Muscle of leg (tissue), 11 donors: ENCODE results near the gene INSYN2B. TPM values are rescaled to one million over a fixed set of nuclear protein-coding genes. Genes with fewer than 3 reads are reported as not detected.
A peak's percentile ranks its signal among the peaks of the same experiment; 100 is the strongest.
"Not testable (repeated sequence)": the region's sequence is repeated elsewhere in the genome, so short reads cannot be mapped to it uniquely, and the experiment has no call there.

Source experiments
- DNase-seq: peaks from one replicate; pipeline ENCODE4 v3.0.0; 2013
- H3K27ac ChIP-seq: one replicate; pipeline ENCODE4 v1.5.1; 2013; ENCODE audit warnings: mild to moderate bottlenecking, low read length, control low read depth
- H3K27me3 ChIP-seq: one replicate; pipeline ENCODE4 v1.6.1; 2013; ENCODE audit warnings: low read length; ENCODE audit not compliant: control insufficient read depth, insufficient read depth
- H3K36me3 ChIP-seq: one replicate; pipeline ENCODE4 v1.6.1; 2013; ENCODE audit warnings: low read length; ENCODE audit not compliant: control insufficient read depth, insufficient read depth
- H3K4me1 ChIP-seq: one replicate; pipeline ENCODE4 v1.6.1; 2013; ENCODE audit warnings: low read length; ENCODE audit not compliant: control insufficient read depth, insufficient read depth
- H3K4me3 ChIP-seq: one replicate; pipeline ENCODE4 v1.5.1; 2013; ENCODE audit warnings: low read length, control low read depth
- H3K9me3 ChIP-seq: replicated peaks from 2 replicates; pipeline ENCODE4 v1.6.1; 2013; ENCODE audit warnings: low read depth, low read length; ENCODE audit not compliant: control insufficient read depth
- WGBS: methylation state at CpG from one replicate; pipeline ENCODE4 v1.1.5; 2013; ENCODE audit warnings: missing lambda C conversion rate; ENCODE audit not compliant: insufficient coverage; 5-methylcytosine and 5-hydroxymethylcytosine counted together
- polyA plus RNA-seq, 8 donors: library from polyadenylated mRNA; unstranded; fragments of 120-200 nt; gene quantifications; one replicate each; pipeline versions ENCODE4 v1.2.1 to v1.2.3, GENCODE V29; 2013; ENCODE audit warnings: inconsistent platforms in 1 of 8, low replicate concordance in 1 of 8; ENCODE audit not compliant: insufficient read length in 8 of 8, insufficient read depth in 1 of 8
- total RNA-seq: library from RNA; stranded (reverse); fragments of 120-200 nt; gene quantifications from one replicate; pipeline ENCODE4 v1.2.4, GENCODE V29; 2013

Gene INSYN2B
- total and polyA plus RNA-seq, 9 donors = 0.04 to 0.46 (median 0.26) TPM

DNA sequence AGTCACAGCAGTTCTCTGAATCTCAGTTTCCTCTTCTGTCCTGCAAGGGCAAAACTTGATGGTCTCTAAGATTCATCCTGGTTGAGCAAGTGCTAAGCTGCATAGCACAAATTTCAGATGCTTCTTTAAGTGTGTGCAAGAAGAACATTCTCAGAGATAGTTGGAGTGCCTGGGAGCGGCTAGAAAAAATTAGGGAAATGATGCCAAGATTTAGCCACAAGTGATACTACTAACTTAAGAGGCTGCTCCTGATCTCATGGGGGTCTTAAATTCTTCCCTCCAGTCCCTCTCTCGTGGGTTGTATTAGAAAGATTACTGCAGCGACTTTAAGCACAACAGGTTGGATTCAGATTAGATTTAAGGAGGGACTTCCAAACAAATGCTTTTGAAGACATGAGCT, 24.2 kb downstream of the INSYN2B start:
- no peaks in the 10 kb centered on the region for H3K27me3 ChIP-seq
- H3K36me3 ChIP-seq = no peaks in the 10 kb centered on the region
- DNase-seq = no peak
- no peak overlapping the region for H3K27ac ChIP-seq
- no peaks in the 10 kb centered on the region for H3K9me3 ChIP-seq
- no peak overlapping the region for H3K4me3 ChIP-seq
- WGBS = no CpG with 5 or more reads among the region's 3 CpGs
- no peaks in the 10 kb centered on the region for H3K4me1 ChIP-seq

- H3K27me3 ChIP-seq = no peaks in the 10 kb centered on the region
- DNase-seq = no peak
These were observed 25.5 kb downstream of the INSYN2B start for GRCh38 chr5:169954786-169955185.

DNA sequence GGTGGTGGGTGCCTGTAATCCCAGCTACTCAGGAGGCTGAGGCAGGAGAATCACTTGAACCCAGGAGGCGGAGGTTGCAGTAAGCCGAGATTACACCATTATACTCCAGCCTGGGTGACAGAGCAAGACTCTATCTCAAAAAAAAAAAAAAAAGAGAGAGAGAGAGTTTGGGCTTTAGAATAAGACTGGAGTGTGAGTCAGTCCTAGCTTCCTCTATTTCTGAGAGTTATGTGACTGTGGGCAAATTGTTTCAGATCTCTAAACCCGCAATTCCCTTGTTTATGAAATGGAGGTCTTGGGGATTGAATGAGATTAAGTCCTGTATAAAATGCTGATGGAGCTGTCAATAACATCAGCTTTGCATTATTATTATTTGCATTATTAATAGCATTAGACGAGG, 27.1 kb downstream of the INSYN2B start:
- not testable (repeated sequence) for H3K9me3 ChIP-seq, H3K36me3 ChIP-seq, H3K4me1 ChIP-seq, H3K27ac ChIP-seq, DNase-seq, H3K4me3 ChIP-seq, H3K27me3 ChIP-seq
- no CpG with 5 or more reads among the region's 4 CpGs for WGBS

More at GRCh38 chr5:169954786-169955185, 25.5 kb downstream of the INSYN2B start:
- no peaks in the 10 kb centered on the region for H3K9me3 ChIP-seq
- no peaks in the 10 kb centered on the region for H3K36me3 ChIP-seq
- no peaks in the 10 kb centered on the region for H3K4me1 ChIP-seq
- H3K4me3 ChIP-seq = no peak overlapping the region
- H3K27ac ChIP-seq = no peak overlapping the region
- WGBS = 85% methylated on average over 6 of the region's 6 CpGs

- no peaks in the 10 kb centered on the region for H3K9me3 ChIP-seq
- no peak overlapping the region for H3K27ac ChIP-seq
- WGBS = no CpG with 5 or more reads among the region's 2 CpGs
- H3K27me3 ChIP-seq = no peaks in the 10 kb centered on the region
- peaks cover 7% of the 10 kb centered on the region for H3K4me1 ChIP-seq
- DNase-seq = no peak
- H3K4me3 ChIP-seq = no peak overlapping the region
- H3K36me3 ChIP-seq = no peaks in the 10 kb centered on the region
These were observed 30.0 kb downstream of the INSYN2B start for GRCh38 chr5:169950333-169950732.

- H3K27me3 ChIP-seq = no peaks in the 10 kb centered on the region
These were observed 33.5 kb downstream of the INSYN2B start for GRCh38 chr5:169946743-169947295.

DNA sequence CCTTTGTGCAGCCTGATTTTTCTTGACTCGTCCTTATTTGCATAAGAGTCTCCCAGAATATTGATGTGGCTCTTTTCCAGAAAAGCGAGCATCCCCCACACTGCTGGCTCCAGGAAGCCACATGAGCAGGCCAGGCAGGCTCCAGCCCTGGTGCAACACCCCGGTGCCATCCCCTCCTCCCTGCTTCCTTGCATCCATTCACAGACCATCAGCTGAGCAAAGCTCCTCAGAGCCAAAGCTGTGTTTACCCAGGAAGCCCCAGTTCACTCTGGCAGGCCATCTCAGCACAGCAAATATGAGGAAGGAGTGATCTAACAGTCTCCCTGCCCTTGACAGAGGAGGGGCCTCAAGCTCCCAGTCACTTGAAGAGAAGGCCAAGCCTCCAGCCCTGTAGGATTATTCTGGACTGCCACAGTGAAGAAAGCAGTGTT, 34.4 kb downstream of the INSYN2B start:
- Histone ChIP-seq H3K27me3 (no peaks in the 10 kb centered on the region), H3K4me3 (no peak overlapping the region), H3K36me3 (no peaks in the 10 kb centered on the region), H3K27ac (no peak overlapping the region), H3K9me3 (no peaks in the 10 kb centered on the region), H3K4me1 (peaks cover 7% of the 10 kb centered on the region)
- DNase-seq = peak; percentile 75
- 12% methylated on average over 2 of the region's 3 CpGs for WGBS

More at GRCh38 chr5:169946743-169947295, 33.5 kb downstream of the INSYN2B start:
- WGBS = 86% methylated on average over 3 of the region's 5 CpGs
- peaks cover 7% of the 10 kb centered on the region for H3K4me1 ChIP-seq
- H3K27ac ChIP-seq = no peak overlapping the region
- no peaks in the 10 kb centered on the region for H3K36me3 ChIP-seq
- H3K4me3 ChIP-seq = no peak overlapping the region
- H3K9me3 ChIP-seq = no peaks in the 10 kb centered on the region
- DNase-seq = no peak

DNA sequence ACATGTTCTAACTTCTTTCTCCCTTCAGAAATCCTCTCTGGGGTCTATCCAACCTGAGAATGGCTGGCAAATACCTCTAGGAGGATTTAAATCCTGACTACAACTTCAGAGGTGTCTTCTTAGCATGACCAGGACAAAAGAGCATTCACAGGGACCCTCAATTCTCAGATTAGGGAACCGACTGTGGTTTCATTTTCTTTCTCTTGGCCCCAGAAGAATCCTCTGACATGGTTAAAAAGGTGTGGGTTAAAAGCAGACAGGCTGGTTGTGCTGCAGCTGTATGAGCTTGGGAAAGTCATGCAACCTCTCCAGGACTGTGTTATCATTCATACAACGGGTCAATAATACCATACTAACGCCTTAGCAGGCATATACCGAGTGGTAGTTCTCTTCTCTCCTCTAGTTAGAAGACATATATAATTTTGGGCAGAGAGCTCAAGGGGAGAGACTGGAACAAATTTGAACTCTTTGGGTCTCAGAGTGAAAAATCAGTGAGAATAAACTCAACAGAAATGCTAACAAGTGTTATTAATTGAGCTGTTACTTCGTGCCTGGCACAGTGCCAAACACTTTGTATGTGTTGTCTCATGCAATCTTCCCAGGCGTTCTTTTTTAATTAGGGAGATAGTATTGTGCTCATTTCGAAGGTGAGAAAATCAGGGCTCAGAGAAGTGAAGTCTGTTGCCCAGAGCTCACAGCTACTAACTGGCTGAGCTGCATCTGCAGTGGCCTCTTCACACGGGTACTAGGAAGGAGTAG, 35.2 kb downstream of the INSYN2B start:
- H3K9me3 ChIP-seq = no peaks in the 10 kb centered on the region
- DNase-seq = no peak
- H3K36me3 ChIP-seq = no peaks in the 10 kb centered on the region
- no peaks in the 10 kb centered on the region for H3K27me3 ChIP-seq
- no peak overlapping the region for H3K27ac ChIP-seq
- H3K4me1 ChIP-seq = peaks cover 7% of the 10 kb centered on the region
- WGBS = 38% methylated on average over 2 of the region's 8 CpGs
- H3K4me3 ChIP-seq = no peak overlapping the region

GRCh38 chr5:169944115-169944514, 36.2 kb downstream of the INSYN2B start:
- Histone ChIP-seq H3K36me3 (no peaks in the 10 kb centered on the region), H3K27ac (no peak overlapping the region), H3K4me1 (peaks cover 7% of the 10 kb centered on the region), H3K9me3 (no peaks in the 10 kb centered on the region), H3K27me3 (no peaks in the 10 kb centered on the region), H3K4me3 (no peak overlapping the region)
- WGBS = 55% methylated on average over 5 of the region's 6 CpGs
- DNase-seq = no peak

DNA sequence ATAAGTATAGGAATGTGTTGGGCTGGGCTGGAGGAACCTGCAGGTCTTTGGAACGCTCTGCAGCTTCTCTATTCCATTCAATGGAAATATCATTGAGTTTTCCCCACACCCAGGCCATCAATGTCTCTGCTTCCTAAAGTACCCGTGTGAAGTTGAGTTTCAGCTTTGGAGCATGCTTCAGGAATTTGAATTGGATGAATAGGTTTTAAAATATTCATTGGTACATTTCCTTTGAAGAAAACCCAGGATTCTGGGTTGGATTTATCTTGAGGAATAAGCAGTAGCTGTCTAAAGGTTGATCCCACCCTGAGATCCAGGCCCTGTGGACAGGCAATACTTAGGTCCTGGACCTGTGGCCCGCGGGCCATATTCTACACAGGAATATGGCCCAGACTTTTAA, 37.3 kb downstream of the INSYN2B start:
- 100% methylated on average over 2 of the region's 4 CpGs for WGBS
- no peak for DNase-seq
- Histone ChIP-seq H3K27me3 (no peaks in the 10 kb centered on the region), H3K36me3 (no peaks in the 10 kb centered on the region), H3K9me3 (no peaks in the 10 kb centered on the region), H3K4me3 (no peak overlapping the region), H3K27ac (no peak overlapping the region), H3K4me1 (peaks cover 7% of the 10 kb centered on the region)

- no peak for DNase-seq
- no CpG with 5 or more reads among the region's 1 CpG for WGBS
These were observed 38.1 kb downstream of the INSYN2B start for GRCh38 chr5:169942181-169942580.

More at GRCh38 chr5:169942181-169942580, 38.1 kb downstream of the INSYN2B start:
- H3K9me3 ChIP-seq = no peaks in the 10 kb centered on the region
- H3K4me3 ChIP-seq = no peak overlapping the region
- peaks cover 7% of the 10 kb centered on the region for H3K4me1 ChIP-seq
- no peak overlapping the region for H3K27ac ChIP-seq
- H3K36me3 ChIP-seq = no peaks in the 10 kb centered on the region
- H3K27me3 ChIP-seq = no peaks in the 10 kb centered on the region
